IMR-90 (cell line): ENCODE measurements around the gene THOC2. TPM values are rescaled to one million over a fixed set of nuclear protein-coding genes. Genes with fewer than 3 reads are reported as not detected.

ENCODE experiments used
- ATAC-seq: fragments of 200-7000 bp; cut with Tn5 transposase; 2 replicates; pipeline ENCODE4 v1.9.1; 2020; ENCODE audit warnings: low read depth, mild to moderate bottlenecking, moderate library complexity
- BruUV-seq: library from RNA; stranded (reverse); fragments of 400-500 nt; replicated peaks from 2 replicates; lab custom pipeline; 2021; lab: Mats Ljungman, UMichigan
- CTCF ChIA-PET: fragments of 300-600 bp; formaldehyde crosslinking; extraction: SDS; loops from one replicate; lab custom pipeline; 2021; ENCODE audit warnings: antibody characterized with exemption; lab: Yijun Ruan, JAX
- POLR2A ChIA-PET: fragments of 300-600 bp; sonication (Branson Sonifier 250); formaldehyde crosslinking; loops from one replicate; lab custom pipeline; 2022; ENCODE audit warnings: antibody characterized with exemption; ENCODE audit not compliant: unreplicated experiment; lab: Charles Lee
- DNase-seq: peaks from one replicate; pipeline ENCODE4 v3.0.0; 2013
- H2AFZ ChIP-seq: replicated peaks from 2 replicates; pipeline ENCODE3; 2013; ENCODE audit warnings: low read length, mild to moderate bottlenecking; ENCODE audit not compliant: poor library complexity
- H2AK5ac ChIP-seq: 2 replicates; pipeline ENCODE4 v1.6.1; 2013; ENCODE audit warnings: low read depth, low read length, inconsistent platforms
- H2AK9ac ChIP-seq: replicated peaks from 2 replicates; pipeline ENCODE3; 2013; ENCODE audit warnings: mild to moderate bottlenecking, low read depth, low read length, moderate library complexity; ENCODE audit not compliant: poor library complexity
- H2BK120ac ChIP-seq: 2 replicates; pipeline ENCODE4 v1.6.1; 2013; ENCODE audit warnings: low read depth, low read length, inconsistent platforms
- H2BK15ac ChIP-seq: 3 replicates; pipeline ENCODE4 v1.6.1; 2013; ENCODE audit warnings: low read depth, low read length, inconsistent platforms
- H2BK20ac ChIP-seq: 2 replicates; pipeline ENCODE4 v1.6.1; 2013; ENCODE audit warnings: low read depth, mild to moderate bottlenecking, inconsistent platforms, low read length, moderate library complexity
- H2BK5ac ChIP-seq: 2 replicates; pipeline ENCODE4 v1.6.1; 2013; ENCODE audit warnings: mild to moderate bottlenecking, low read depth, low read length, inconsistent platforms; ENCODE audit not compliant: poor library complexity, severe bottlenecking
- H3K14ac ChIP-seq: replicated peaks from 2 replicates; pipeline ENCODE4 v1.6.1; 2013; ENCODE audit warnings: low read depth, low read length, inconsistent platforms
- H3K18ac ChIP-seq: 2 replicates; pipeline ENCODE4 v1.6.1; 2013; ENCODE audit warnings: low read depth, low read length, control low read depth
- H3K23ac ChIP-seq: 2 replicates; pipeline ENCODE4 v1.6.1; 2013; ENCODE audit warnings: low read depth, low read length, inconsistent platforms
- H3K27ac ChIP-seq: 2 replicates; pipeline ENCODE4 v1.5.1; 2013; ENCODE audit warnings: mild to moderate bottlenecking, control low read depth, low read length; ENCODE audit not compliant: insufficient read depth
- H3K27me3 ChIP-seq: 2 replicates; pipeline ENCODE4 v1.6.1; 2013; ENCODE audit warnings: low read length; ENCODE audit not compliant: control insufficient read depth, insufficient read depth
- H3K36me3 ChIP-seq: 2 replicates; pipeline ENCODE4 v1.6.1; 2013; ENCODE audit warnings: low read length, mixed read lengths; ENCODE audit not compliant: control insufficient read depth, insufficient read depth
- H3K4ac ChIP-seq: 2 replicates; pipeline ENCODE4 v1.6.1; 2013; ENCODE audit warnings: low read depth, low read length, inconsistent platforms
- H3K4me1 ChIP-seq: 2 replicates; pipeline ENCODE4 v1.6.1; 2013; ENCODE audit warnings: low read length, mixed read lengths; ENCODE audit not compliant: control insufficient read depth, insufficient read depth
- H3K4me2 ChIP-seq: 2 replicates; pipeline ENCODE4 v1.6.1; 2013; ENCODE audit warnings: low read depth, mild to moderate bottlenecking, control low read depth, low read length, moderate library complexity
- H3K4me3 ChIP-seq: 2 replicates; pipeline ENCODE4 v1.5.1; 2013; ENCODE audit warnings: low read depth, mild to moderate bottlenecking, control low read depth, low read length, moderate library complexity; ENCODE audit not compliant: insufficient read depth
- H3K56ac ChIP-seq: 2 replicates; pipeline ENCODE4 v1.6.1; 2013; ENCODE audit warnings: low read length, inconsistent platforms; ENCODE audit not compliant: insufficient read depth; ENCODE audit errors: extremely low read depth
- H3K79me1 ChIP-seq, 2 experiments: 2 replicates each; pipeline ENCODE4 v1.6.1; 2013; ENCODE audit warnings: low read length in 2 of 2, inconsistent platforms in 1 of 2, low read depth in 1 of 2
- H3K9ac ChIP-seq: 2 replicates; pipeline ENCODE4 v1.6.1; 2013; ENCODE audit warnings: low read depth, low read length, control low read depth
- H3K9me1 ChIP-seq: 2 replicates; pipeline ENCODE4 v1.6.1; 2013; ENCODE audit warnings: low read length, inconsistent platforms; ENCODE audit not compliant: insufficient read depth
- H3K9me3 ChIP-seq: 2 replicates; pipeline ENCODE4 v1.6.1; 2013; ENCODE audit warnings: low read length; ENCODE audit not compliant: control insufficient read depth, insufficient read depth
- H4K20me1 ChIP-seq: 2 replicates; pipeline ENCODE4 v1.6.1; 2013; ENCODE audit warnings: low read length, inconsistent platforms; ENCODE audit not compliant: insufficient read depth
- H4K5ac ChIP-seq: 2 replicates; pipeline ENCODE4 v1.6.1; 2013; ENCODE audit warnings: mild to moderate bottlenecking, low read depth, low read length, control low read depth
- H4K8ac ChIP-seq, 2 experiments: 2 replicates each; pipeline ENCODE4 v1.6.1; 2013; ENCODE audit warnings: low read depth in 2 of 2, low read length in 2 of 2, control low read depth in 1 of 2, inconsistent platforms in 1 of 2
- H4K91ac ChIP-seq: 2 replicates; pipeline ENCODE4 v1.6.1; 2013; ENCODE audit warnings: low read depth, low read length, inconsistent platforms; ENCODE audit not compliant: insufficient read depth
- BHLHE40 ChIP-seq: fragments of 150-350 bp; IDR thresholded peaks from 2 replicates; pipeline ENCODE4 v1.6.1; 2016; ENCODE audit warnings: mild to moderate bottlenecking, low read depth, low read length
- CHD1 ChIP-seq: IDR thresholded peaks from 2 replicates; pipeline ENCODE4 v1.6.1; 2012; ENCODE audit warnings: low read depth, low read length, improper control_type of control experiment
- CTCF ChIP-seq: conservative IDR thresholded peaks from 2 replicates; pipeline ENCODE4 v1.5.1; 2012; ENCODE audit warnings: mild to moderate bottlenecking, low read depth, low read length, improper control_type of control experiment
- FOS ChIP-seq: fragments of 150-350 bp; IDR thresholded peaks from 2 replicates; pipeline ENCODE4 v1.6.1; 2016; ENCODE audit warnings: low read depth, low read length
- MAZ ChIP-seq: IDR thresholded peaks from 2 replicates; pipeline ENCODE4 v1.6.1; 2012; ENCODE audit warnings: low read depth, mild to moderate bottlenecking, low read length, improper control_type of control experiment, moderate library complexity, borderline replicate concordance
- MXI1 ChIP-seq: IDR thresholded peaks from 2 replicates; pipeline ENCODE4 v1.6.1; 2012; ENCODE audit warnings: low read depth, mild to moderate bottlenecking, low read length, moderate library complexity, borderline replicate concordance
- NFE2L2 ChIP-seq: fragments of 150-350 bp; IDR thresholded peaks from 2 replicates; pipeline ENCODE4 v1.6.1; 2016; ENCODE audit warnings: low read depth, mild to moderate bottlenecking, low read length
- POLR2A ChIP-seq: IDR thresholded peaks from 2 replicates; pipeline ENCODE4 v1.6.1; 2012; ENCODE audit warnings: mild to moderate bottlenecking, low read depth, low read length
- RAD21 ChIP-seq: IDR thresholded peaks from 2 replicates; pipeline ENCODE4 v1.6.1; 2012; ENCODE audit warnings: low read length, improper control_type of control experiment
- SMC3 ChIP-seq: fragments of 150-350 bp; IDR thresholded peaks from 2 replicates; pipeline ENCODE4 v1.6.1; 2016; ENCODE audit warnings: low read depth, mild to moderate bottlenecking, antibody characterized with exemption, low read length, moderate library complexity
- USF2 ChIP-seq: fragments of 150-350 bp; IDR thresholded peaks from 2 replicates; pipeline ENCODE4 v1.6.1; 2017; ENCODE audit warnings: mild to moderate bottlenecking, antibody characterized with exemption, low read length, low read depth
- WGBS, 2 experiments: methylation state at CpG; one replicate each; pipeline versions ENCODE4 v1.1.5 to v1.1.7; 2013; ENCODE audit warnings: missing lambda C conversion rate in 2 of 2; ENCODE audit not compliant: insufficient read length in 1 of 2; ENCODE audit errors: extremely low coverage in 2 of 2; 5-methylcytosine and 5-hydroxymethylcytosine counted together
- dilution Hi-C: fragments of 300-500 bp; cut with HindIII; formaldehyde crosslinking; loops from one replicate; pipeline ENCODE4 v1.14.3; 2018; ENCODE audit warnings: low sequenced_read_pairs; ENCODE audit not compliant: unreplicated experiment
- in situ Hi-C: fragments of 300-500 bp; cut with MboI; formaldehyde crosslinking; loops from 3 replicates; pipeline ENCODE4 v1.14.3; 2019; ENCODE audit warnings: low sequenced_read_pairs, inconsistent platforms, mixed read lengths
- intact Hi-C: fragments of 100-400 bp; cut with micrococcal nuclease; formaldehyde crosslinking; loops from 2 replicates; pipeline ENCODE4 v1.10.0; 2022
- polyA plus RNA-seq, 3 experiments: library from polyadenylated mRNA; depleted of rRNA; stranded (reverse); fragments of >200 nt; gene quantifications; 2 replicates each; pipeline ENCODE4 v1.2.3, GENCODE V29; 2012; ENCODE audit warnings: low replicate concordance in 1 of 3
- total RNA-seq: library from RNA; depleted of rRNA; stranded (reverse); fragments of >200 nt; gene quantifications from 2 replicates; pipeline ENCODE4 v1.2.3, GENCODE V29; 2012

Gene THOC2
- total and polyA plus RNA-seq, 2 of the 4 experiments (the other 2 are of a cell fraction): 42.9 to 58.8 TPM

- H2BK5ac ChIP-seq: no peak overlapping the region
- in situ Hi-C loops (no loop called here), intact Hi-C loops (no loop called here), dilution Hi-C loops (no loop called here)
- H2AFZ ChIP-seq: no peak overlapping the region
- BruUV-seq: no TSS peak
- H4K20me1 ChIP-seq: no peaks in the 10 kb centered on the region
- no peak overlapping the region for H3K23ac ChIP-seq
- H3K56ac ChIP-seq: no peak overlapping the region
- no peak overlapping the region for H2BK15ac ChIP-seq
- no peak overlapping the region for H4K5ac ChIP-seq
- WGBS, 2 experiments: no CpG with 5 or more reads among the region's 2 CpGs
- no peak overlapping the region for H4K91ac ChIP-seq
- no peak overlapping the region for H3K4me3 ChIP-seq
- H3K14ac ChIP-seq: no peak overlapping the region
- no peak for ATAC-seq
- no peak overlapping the region for H3K9ac ChIP-seq
- H3K79me1 ChIP-seq: no peaks in the 10 kb centered on the region
- H3K27me3 ChIP-seq: no peaks in the 10 kb centered on the region
- H3K27ac ChIP-seq: no peak overlapping the region
- H3K4me1 ChIP-seq: no peaks in the 10 kb centered on the region
- ChIA-PET CTCF (no interaction called here), POLR2A (no interaction called here)
- H2BK20ac ChIP-seq: no peak overlapping the region
- peaks cover 2% of the 10 kb centered on the region; the same call in 1 of the 2 replicates for H3K9me3 ChIP-seq
- no peaks in the 10 kb centered on the region for H3K36me3 ChIP-seq
- no peak overlapping the region for H4K8ac ChIP-seq
- no peak for DNase-seq
- no peak overlapping the region for H3K4ac ChIP-seq
- H2AK9ac ChIP-seq: no peak overlapping the region
- no peak overlapping the region for H3K18ac ChIP-seq
- no peak overlapping the region for H3K4me2 ChIP-seq
- TF ChIP-seq USF2: no peak
- no peak for TF ChIP-seq CTCF
- TF ChIP-seq POLR2A: no peak
- TF ChIP-seq MAZ: no peak
- no peak for TF ChIP-seq CHD1
- no peak for TF ChIP-seq SMC3
- TF ChIP-seq MXI1: no peak
- TF ChIP-seq NFE2L2: no peak
- TF ChIP-seq RAD21: no peak
- TF ChIP-seq BHLHE40: no peak
- TF ChIP-seq FOS: no peak
- H3K9me1 ChIP-seq: no peaks in the 10 kb centered on the region
- no peak overlapping the region for H2BK120ac ChIP-seq
- no peak overlapping the region for H2AK5ac ChIP-seq
Observed at GRCh38 chrX:123755107-123755506, 22.3 kb upstream of the THOC2 start.
